ENCODE data around the gene MAN1B1.

Gene MAN1B1

DNA sequence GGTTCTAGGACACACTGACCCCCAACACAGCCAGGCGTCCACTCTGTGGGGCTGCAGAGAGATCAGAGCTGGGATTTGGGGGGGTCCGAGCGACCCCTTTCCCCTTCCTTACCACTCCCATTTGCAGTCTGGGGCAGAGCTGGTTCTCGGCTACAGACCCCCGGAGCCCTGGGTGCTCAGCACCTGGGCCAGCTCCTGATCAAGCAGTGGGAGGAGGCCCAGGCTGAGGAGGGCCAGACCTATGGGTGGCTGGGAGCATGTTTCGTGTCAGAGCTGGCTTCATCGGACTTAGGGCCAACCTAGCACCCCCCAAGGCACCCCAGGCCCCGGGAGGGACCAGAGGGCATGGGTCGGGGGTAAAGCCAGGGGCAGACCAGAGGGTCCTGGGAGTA is 59.7 kb downstream of the MAN1B1 start:
- DNase-seq (ENCODE audit: low read depth) = no peak

DNA sequence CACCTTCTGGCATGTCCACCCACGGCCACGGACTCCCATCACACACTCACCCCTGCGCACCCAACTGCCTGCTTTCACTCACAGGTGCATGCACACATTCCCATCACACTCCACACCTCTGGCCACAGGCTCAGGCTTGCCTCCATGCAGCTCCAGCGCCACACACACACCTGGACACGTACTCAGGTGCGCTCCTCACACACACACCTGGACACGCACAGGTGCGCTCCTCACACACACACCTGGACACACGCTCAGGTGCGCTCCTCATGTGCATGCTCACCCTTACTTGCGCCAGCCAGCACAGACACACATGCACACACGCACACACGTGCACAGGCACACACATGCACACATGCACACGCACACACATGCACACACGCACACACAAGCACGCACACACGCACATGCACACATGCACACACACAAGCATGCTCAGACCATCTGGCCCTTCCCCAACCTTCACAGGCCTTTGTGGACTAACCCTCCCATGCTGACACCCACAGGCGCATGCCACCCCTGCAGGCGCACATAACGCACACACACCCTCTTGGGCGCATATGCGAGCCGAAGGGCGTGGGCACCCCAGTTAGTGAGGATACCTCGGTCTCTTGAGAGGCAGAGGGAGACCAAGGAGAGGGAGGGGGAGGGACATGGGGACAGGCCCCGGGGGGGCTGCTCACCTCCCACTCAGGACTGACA is 60.5 kb downstream of the MAN1B1 start:
- no peak for DNase-seq (ENCODE audit: low read depth)

DNA sequence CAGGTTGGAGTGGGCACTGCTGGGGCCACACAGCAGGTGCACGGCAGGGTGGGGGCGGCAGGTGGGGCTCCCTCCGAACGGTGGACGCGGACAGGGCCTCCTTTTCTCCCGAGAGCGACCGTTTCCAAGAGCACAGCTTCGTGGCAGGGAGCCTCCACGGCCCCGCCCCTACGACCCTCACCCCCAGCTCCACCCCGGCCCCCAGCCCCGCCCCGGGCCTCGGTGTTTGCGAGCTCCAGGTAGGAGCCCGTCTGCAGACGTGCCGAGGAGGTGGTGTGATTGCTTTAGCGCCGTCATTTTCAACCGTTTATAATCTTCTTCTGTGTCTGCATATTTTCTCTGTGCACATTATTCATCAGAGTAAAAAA is 61.0 kb downstream of the MAN1B1 start:
- no peak for DNase-seq (ENCODE audit: low read depth)

GRCh38 chr9:137148242-137148641 is 61.5 kb downstream of the MAN1B1 start:
- DNase-seq (ENCODE audit: low read depth) = no peak

- DNase-seq (ENCODE audit: low read depth) = no peak
These were observed 61.9 kb downstream of the MAN1B1 start for GRCh38 chr9:137148661-137149060.

GRCh38 chr9:137149363-137149762 is 62.6 kb downstream of the MAN1B1 start:
- no peak for DNase-seq (ENCODE audit: low read depth)

DNA sequence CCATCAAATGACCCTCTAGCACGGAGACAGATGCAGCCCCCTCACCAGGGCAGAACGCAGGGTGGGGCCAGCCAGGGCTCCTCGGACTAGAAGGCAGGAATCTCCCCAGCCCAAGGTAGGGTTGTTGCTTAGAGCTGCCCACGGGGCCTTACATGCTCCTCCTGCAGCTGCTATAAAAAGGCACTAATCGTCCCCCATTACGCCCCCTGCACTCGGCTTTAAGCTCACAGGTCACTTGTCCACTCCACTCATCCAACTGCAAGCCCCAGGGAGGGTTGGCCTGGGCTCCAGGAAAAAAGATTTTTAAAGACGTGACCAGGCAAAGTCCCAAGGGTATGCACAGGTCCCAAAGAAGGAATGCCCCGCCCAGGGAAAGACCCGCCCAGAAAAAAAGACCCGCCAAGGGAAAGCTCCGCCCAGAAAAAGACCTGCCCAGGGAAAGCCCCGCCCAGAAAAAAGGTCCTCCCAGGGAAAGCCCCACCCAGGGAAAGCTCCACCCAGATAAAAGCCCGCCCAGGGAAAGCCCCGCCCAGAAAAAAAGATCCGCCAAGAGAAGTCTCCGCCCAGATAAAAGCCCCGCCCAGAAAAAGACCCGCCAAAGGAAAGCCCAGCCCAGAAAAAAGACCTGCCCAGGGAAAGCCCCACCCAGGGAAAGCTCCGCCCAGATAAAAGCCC is 63.3 kb downstream of the MAN1B1 start:
- no peak for DNase-seq (ENCODE audit: low read depth)

GRCh38 chr9:137150617-137151457 is 64.1 kb downstream of the MAN1B1 start:
- DNase-seq (ENCODE audit: low read depth) = no peak

- DNase-seq (ENCODE audit: low read depth) = no peak
These were observed 66.1 kb downstream of the MAN1B1 start for GRCh38 chr9:137152844-137153405.

DNA sequence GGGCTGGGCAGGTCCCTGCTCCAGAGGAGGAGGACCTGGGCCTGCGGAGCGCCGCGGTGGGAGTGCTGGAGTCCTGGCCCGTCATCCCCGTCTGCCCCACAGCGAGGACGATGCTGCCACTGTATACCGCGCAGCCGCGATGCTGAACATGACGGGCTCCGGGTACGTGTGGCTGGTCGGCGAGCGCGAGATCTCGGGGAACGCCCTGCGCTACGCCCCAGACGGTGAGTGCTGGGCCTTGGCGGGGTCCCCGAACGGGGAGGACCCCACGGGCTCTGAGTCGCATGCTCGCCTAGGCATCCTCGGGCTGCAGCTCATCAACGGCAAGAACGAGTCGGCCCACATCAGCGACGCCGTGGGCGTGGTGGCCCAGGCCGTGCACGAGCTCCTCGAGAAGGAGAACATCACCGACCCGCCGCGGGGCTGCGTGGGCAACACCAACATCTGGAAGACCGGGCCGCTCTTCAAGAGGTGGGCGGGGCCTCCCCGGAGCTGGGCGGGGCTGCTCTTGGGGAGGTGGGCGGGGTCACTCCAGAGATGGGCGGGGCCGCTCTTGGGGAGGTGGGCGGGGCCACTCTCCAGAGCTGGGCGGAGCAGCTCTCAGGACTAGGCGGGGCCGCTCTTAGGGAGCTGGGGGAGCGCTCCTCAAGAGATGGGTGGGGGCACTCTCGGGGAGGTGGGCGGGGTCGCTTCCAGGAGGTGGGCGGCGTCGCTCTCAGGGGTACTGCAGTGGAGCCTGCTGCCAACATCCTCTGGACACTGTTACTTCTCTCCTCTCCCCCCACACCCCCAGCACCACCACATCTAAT is 70.0 kb downstream of the MAN1B1 start:
- DNase-seq (ENCODE audit: low read depth) = peak; percentile 28

DNA sequence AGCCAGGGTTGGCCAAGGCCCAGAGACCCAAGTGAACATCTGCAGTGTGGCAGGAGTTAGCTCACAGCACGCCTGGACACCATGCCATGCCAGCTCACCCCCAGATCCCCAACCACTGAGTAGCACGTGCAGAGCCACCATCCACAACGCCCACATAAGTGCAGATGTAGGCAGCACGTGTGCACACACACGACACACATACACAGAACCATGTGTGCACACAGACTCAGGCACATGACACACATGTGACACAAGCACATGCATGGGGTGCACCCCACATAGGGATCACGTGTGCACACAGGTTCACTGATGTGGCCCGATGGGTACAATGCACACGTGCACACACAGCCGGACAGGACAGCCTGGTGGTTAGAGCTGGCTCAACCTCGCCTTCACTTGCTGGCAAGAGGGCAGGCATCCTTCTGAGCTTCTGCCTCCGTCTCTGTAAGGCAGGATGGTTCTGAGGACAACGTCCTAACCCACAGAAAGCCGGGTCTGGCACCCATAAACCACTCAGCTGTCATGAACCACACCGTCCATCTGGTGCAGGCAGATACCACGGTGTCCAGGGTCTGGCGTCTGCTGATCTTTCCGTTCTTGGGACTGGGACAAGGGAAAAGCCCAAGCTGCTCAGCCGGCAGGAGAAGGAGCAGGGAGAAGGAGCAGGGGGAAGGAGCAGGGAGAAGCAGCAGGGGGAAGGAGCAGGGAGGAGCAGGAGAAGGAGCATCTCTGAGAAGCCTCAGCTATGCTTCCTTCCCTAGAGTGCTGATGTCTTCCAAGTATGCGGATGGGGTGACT is 71.0 kb downstream of the MAN1B1 start:
- no peak for DNase-seq (ENCODE audit: low read depth)

GRCh38 chr9:137158625-137159024 is 71.8 kb downstream of the MAN1B1 start:
- no peak for DNase-seq (ENCODE audit: low read depth)
